Adipocyte (in vitro differentiated cells): ENCODE results near the gene PTPRN2.

Source experiments
- DNase-seq: peaks from one replicate; pipeline ENCODE4 v3.0.0-alpha.2; 2015; ENCODE audit warnings: low read depth
- H3K27me3 ChIP-seq: replicated peaks from 2 replicates; pipeline ENCODE4 v1.7.0; 2013; ENCODE audit warnings: mild to moderate bottlenecking, low read length, moderate library complexity; ENCODE audit not compliant: control insufficient read depth, insufficient read depth
- H3K36me3 ChIP-seq: 2 replicates; pipeline ENCODE4 v1.7.0; 2013; ENCODE audit warnings: low read length, mild to moderate bottlenecking, moderate library complexity; ENCODE audit not compliant: control insufficient read depth, insufficient read depth, severe bottlenecking
- H3K4me1 ChIP-seq: 2 replicates; pipeline ENCODE4 v1.7.0; 2013; ENCODE audit warnings: mild to moderate bottlenecking, low read length, moderate library complexity; ENCODE audit not compliant: control insufficient read depth, insufficient read depth
- H3K4me3 ChIP-seq: 2 replicates; pipeline ENCODE4 v1.7.0; 2013; ENCODE audit warnings: mild to moderate bottlenecking, low read length, moderate library complexity
- H3K9ac ChIP-seq: 2 replicates; pipeline ENCODE4 v1.7.0; 2013; ENCODE audit warnings: mild to moderate bottlenecking, low read length, moderate library complexity
- H3K9me3 ChIP-seq: 2 replicates; pipeline ENCODE4 v1.7.0; 2013; ENCODE audit warnings: mild to moderate bottlenecking, low read length, moderate library complexity; ENCODE audit not compliant: control insufficient read depth

Gene PTPRN2

DNA sequence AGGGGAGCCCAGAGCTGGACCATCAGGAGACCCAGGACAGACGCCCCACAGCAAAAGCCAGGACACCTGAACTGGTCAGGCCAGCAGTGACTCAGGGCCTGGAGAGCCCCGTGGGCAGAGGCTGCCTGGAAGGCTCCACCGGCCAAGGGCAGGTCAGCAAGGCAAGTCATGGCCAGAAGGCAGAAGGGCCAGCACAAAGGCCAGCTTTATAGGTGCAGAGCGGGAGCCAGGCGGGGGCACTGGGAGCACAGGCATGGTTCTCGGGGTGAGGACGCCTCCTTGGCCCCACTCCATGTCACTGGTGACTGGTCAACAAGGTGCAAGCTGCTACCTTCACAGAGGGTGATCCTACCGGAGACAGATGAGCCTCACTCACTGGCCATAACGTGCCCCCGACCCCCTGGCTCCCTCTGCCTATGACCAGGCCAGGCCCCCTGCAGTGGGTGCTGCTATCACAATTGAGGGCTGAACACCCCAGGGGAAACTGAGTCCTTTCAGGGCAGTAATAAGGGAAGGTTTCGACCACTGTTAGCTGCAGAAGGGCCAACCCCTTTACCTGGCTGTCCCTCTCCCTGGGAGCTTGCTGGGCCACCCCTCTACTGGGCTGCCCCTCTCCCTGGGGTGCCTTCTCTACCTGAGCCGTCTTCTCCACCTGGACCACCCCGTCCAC is 317.4 kb downstream of the PTPRN2 start:
- H3K4me1 ChIP-seq, result no peaks in the 10 kb centered on the region
- no peak overlapping the region for H3K9ac ChIP-seq
- H3K36me3 ChIP-seq, result no peaks in the 10 kb centered on the region
- H3K9me3 ChIP-seq, result no peaks in the 10 kb centered on the region
- H3K27me3 ChIP-seq, result no peaks in the 10 kb centered on the region
- H3K4me3 ChIP-seq, result no peak overlapping the region
- no peak for DNase-seq

DNA sequence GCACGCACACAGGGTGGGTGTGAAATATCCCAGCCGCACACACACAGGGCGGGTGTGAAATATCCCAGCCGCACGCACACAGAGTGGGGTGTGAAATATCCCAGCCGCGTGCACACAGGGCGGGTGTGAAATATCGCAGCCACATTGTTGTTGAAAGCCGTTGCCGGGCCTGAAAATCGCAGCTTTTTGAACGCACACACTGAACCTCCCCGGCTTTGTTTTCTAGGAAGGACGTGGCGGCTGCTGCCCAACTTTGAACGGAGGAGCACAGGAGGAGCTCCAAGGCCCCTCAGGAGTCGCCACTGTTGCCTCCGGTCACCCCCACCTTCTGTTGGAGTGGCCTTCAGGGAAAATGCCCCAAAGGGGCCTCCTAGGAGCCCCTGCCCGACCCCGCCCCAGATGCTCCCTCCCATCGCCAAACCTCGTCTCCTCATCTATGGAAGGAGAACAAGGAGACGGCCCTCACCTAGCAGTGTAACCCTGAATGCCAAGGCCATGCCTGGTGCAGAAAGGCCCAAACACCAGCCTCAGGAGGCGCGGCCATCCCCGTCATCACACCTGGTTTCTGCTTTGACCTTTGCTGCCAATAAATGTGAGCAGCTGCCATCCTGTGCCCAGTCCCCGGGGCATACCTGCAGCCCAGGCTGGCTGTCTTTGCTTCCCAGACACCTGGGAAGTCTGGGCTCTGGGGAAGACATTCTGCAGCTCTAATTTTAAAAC is 318.6 kb downstream of the PTPRN2 start:
- H3K4me3 ChIP-seq, result no peak overlapping the region
- H3K27me3 ChIP-seq, result no peaks in the 10 kb centered on the region
- H3K9ac ChIP-seq, result no peak overlapping the region
- no peaks in the 10 kb centered on the region for H3K4me1 ChIP-seq
- no peaks in the 10 kb centered on the region for H3K36me3 ChIP-seq
- no peaks in the 10 kb centered on the region for H3K9me3 ChIP-seq
- no peak for DNase-seq

DNA sequence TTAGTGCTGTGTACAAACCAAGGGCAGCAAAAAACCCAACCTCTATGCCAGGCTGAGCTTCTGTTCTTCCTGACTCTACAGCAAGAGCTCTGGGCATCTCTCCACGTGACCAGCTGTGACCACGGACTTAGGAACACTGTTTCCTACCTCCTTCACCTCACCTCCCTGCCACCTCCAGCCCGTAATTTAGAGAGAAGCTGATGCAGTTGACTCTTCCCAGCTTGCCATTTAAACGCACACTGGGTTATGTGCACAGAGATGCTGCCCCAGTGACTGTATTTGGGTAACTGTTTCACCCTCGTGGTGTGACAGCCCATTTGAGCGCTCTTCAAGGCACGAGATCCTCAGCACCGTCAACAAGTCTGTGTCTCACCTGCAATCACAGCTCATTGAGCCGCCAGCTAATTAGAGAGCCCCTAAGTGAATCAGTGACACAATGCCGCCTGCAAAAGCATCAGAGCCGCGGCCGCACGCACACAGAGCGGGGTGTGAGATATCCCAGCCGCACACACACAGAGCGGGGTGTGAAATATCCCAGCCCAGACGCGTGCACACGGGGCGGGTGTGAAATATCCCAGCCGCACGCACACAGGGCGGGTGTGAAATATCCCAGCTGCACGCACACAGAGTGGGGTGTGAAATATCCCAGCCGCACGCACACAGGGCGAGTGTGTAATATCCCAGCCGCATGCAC is 319.7 kb downstream of the PTPRN2 start:
- Histone ChIP-seq H3K9me3 (no peaks in the 10 kb centered on the region), H3K27me3 (no peaks in the 10 kb centered on the region), H3K9ac (no peak overlapping the region), H3K4me3 (no peak overlapping the region), H3K4me1 (no peaks in the 10 kb centered on the region), H3K36me3 (no peaks in the 10 kb centered on the region)
- no peak for DNase-seq

DNA sequence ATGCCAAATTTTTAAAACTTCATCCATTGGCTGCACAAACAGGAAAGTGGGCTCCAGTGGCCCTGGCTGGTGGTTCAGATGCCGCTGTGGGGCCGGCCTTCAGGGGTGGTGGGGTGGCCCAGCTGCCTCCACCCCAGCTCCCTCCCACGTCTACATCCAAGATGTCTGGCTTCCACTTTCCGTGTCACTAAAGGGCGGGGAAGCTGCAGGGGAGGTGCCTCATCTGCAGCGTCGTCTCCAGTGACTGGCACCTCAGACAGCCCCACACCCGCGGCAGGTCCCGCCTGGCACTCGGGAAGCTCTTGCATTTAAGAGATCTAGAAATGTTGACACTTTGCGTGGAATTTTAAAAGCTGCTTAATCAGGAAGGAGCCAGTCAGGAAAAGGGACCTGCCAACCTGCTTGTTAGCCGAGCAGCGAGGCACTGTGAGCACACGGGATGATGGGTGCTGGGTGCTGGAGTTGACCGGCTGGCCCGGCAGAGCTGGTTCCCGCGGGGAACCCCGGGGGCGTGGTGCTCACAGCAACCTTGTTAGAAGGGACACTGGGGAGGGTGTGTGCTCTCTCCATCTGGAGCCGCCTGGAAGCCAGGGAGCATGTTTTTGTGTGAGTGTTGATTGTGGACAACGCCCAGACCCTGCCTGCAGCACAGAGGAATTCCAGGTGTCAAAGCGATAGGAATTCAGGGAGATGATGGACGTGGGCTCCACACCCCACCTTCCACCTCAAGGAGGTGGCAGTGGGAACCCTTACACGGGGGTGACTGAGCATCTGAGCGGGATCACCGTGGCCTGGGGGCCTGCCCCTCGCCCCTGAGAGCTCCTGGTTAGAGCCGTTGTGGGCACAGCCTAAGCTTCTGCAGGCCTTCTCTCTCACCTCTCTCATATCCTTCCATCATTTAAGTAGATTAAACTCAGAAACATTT is 320.5 kb downstream of the PTPRN2 start:
- H3K4me3 ChIP-seq, result no peak overlapping the region
- H3K4me1 ChIP-seq, result no peaks in the 10 kb centered on the region
- H3K36me3 ChIP-seq, result no peaks in the 10 kb centered on the region
- H3K9ac ChIP-seq, result no peak overlapping the region
- no peaks in the 10 kb centered on the region for H3K27me3 ChIP-seq
- H3K9me3 ChIP-seq, result no peaks in the 10 kb centered on the region
- no peak for DNase-seq

DNA sequence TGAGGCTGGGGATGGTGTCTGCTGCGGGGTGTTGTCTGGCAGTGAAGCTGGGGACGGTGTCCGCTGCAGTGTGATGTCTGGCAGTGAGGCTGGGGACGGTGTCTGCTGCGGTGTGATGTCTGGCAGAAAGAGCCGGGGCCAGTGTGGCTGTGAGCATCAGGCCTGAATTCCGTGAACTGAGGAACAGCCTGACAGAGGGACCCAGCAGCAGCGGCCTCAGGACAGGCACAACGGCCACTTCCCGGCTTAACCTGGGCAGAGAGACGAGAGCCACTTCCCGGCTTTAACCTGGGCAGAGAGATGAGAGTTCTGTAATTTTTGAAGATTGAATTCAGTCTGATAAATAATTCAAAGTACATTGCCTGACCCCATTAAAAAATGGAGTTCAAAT is 321.2 kb downstream of the PTPRN2 start:
- H3K9ac ChIP-seq, result no peak overlapping the region
- no peaks in the 10 kb centered on the region for H3K27me3 ChIP-seq
- no peak for DNase-seq
- H3K4me3 ChIP-seq, result no peak overlapping the region
- H3K36me3 ChIP-seq, result no peaks in the 10 kb centered on the region
- H3K4me1 ChIP-seq, result no peaks in the 10 kb centered on the region
- no peaks in the 10 kb centered on the region for H3K9me3 ChIP-seq

DNA sequence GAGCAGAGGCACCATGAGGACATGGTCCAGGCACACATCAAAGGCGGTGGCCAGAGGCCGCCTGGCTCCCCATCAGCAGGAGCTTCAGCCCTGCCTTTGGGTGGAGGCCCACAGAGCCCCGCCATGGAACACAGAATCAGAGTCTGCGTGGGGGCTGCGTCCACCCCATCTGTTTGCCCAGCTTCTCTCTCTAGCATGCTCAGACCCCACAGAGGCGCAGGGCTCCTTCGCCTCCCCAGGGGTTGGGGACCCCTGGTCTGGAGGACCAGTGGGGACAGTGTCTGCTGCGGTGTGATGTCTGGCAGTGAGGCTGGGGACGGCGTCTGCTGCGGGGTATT is 321.9 kb downstream of the PTPRN2 start:
- no peaks in the 10 kb centered on the region for H3K4me1 ChIP-seq
- H3K4me3 ChIP-seq, result no peak overlapping the region
- no peaks in the 10 kb centered on the region for H3K36me3 ChIP-seq
- DNase-seq, result no peak
- H3K27me3 ChIP-seq, result no peaks in the 10 kb centered on the region
- H3K9me3 ChIP-seq, result no peaks in the 10 kb centered on the region
- no peak overlapping the region for H3K9ac ChIP-seq

DNA sequence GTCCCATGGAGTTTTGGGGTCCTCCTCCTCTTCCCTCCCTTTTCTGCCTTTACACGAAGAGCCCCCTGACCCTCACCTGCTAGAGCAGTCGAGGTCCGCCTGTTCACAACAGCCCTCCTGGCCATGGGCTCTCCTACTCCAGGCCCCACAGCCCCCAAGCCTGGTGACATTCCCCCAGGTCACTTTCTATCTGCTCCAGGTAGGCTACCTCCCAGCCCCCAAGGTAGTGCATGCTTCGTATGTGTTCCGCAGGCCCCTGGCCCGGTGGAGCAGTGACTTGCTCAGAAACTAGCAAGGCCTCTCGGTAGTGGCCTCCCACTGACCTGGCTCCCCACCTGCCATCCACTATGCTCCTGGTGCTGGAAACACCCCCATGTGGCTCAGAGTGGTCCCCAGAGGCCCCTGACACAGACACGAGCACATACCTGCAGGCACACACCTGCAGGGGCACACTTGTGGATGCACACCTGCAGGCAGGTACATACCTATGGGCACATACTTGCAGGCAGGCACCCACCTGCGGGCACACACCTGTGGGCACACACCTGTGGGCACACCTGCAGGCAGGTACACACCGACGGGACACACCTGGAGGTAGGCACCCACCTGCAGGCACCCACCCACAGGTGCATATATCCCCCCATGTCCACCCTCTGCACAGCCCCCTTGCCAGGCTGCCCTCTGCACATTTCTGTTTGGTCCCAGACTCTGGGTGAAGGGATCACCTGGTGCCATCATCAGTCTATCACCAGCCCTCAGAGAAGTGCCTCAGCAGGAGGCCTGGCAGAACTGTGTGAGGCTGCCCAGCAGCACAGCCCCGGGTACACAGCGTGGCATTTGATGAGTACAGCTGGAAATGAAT is 322.5 kb downstream of the PTPRN2 start:
- no peaks in the 10 kb centered on the region for H3K4me1 ChIP-seq
- no peaks in the 10 kb centered on the region for H3K36me3 ChIP-seq
- no peaks in the 10 kb centered on the region for H3K9me3 ChIP-seq
- H3K9ac ChIP-seq, result no peak overlapping the region
- no peak for DNase-seq
- H3K4me3 ChIP-seq, result no peak overlapping the region
- H3K27me3 ChIP-seq, result no peaks in the 10 kb centered on the region

DNA sequence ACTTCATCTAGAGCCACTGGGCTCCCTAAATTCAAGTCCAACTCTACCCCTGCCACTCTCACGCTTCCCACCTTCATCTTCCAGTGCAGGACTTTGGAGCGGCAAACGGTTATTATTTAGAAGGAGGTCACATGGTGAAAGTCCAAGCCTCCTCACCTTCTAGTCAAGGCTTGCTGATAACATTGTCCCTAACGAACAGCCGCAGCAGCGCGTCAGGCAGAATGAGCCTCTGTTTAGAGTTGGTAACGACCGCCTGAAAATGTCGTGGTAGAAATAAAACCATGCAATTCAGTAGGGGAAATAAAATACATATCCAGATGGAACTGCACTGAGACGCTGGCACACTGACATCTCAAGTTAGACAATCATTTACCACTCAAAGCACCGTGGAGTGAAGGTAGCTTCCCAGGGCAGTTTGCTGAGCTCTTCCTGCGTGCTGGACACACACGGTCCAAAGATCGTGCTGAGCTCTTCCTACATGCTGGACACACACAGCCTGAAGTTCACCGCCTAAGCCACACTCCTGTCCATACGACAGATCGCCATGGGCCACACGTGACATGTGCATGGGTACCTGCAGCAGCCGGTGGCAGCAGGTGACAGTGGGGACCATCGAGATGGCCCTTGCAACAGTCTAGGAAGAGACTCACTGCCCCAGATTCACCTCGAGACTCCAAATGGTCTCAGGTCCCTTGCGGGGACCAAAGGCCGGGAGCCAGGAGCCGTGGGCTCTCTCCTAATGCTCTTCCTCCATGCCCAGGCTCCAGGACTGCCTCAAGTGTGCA is 323.5 kb downstream of the PTPRN2 start:
- H3K4me1 ChIP-seq, result no peaks in the 10 kb centered on the region
- H3K9ac ChIP-seq, result no peak overlapping the region
- no peak for DNase-seq
- H3K36me3 ChIP-seq, result no peaks in the 10 kb centered on the region
- no peaks in the 10 kb centered on the region for H3K9me3 ChIP-seq
- no peak overlapping the region for H3K4me3 ChIP-seq
- no peaks in the 10 kb centered on the region for H3K27me3 ChIP-seq

DNA sequence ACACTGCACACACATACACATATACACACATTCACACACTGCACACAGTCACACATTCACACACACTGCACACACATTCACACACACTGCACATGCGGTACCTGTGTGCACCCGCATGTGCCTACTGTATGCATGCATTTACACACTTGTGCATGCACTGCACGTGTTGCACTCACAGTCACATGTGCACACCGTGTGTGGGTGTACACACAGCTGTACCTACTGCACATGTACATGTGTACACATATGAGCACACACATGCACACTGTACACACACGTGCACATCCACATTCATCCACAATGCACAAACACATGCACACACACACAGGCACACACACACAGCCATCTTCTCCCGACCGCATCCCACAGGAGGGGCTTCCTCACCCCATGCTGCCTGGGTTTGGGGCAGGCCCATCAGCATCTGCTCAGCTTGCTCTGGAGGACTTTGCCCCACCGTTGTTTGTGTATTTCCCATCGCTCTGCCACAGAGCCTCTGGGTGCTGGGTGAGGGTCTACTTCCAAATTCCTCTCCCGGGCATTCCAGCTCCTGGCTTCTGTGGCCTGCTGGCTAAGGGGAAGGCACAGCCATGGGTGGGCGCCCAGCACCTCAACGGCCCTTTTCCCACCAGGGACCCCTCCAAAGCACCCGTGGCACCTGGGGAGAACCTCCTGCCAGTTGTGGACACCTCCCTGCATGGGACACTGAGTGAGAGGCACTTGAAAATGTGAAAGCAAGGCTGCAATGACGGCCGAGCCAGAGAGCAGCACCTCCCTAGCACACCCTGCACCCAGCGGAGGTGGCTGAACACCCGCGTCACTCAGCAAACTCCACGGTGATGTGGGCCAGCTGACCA is 324.3 kb downstream of the PTPRN2 start:
- Histone ChIP-seq H3K27me3 (no peaks in the 10 kb centered on the region), H3K9me3 (no peaks in the 10 kb centered on the region), H3K9ac (no peak overlapping the region), H3K4me3 (no peak overlapping the region), H3K4me1 (no peaks in the 10 kb centered on the region), H3K36me3 (no peaks in the 10 kb centered on the region)
- DNase-seq, result no peak
